Fibroblast of gingiva (primary cell): Measurements from ENCODE around the gene SUPT4H1.

ENCODE experiments used
- DNase-seq: peaks from one replicate; pipeline ENCODE4 v3.0.0-alpha.2; 2011; ENCODE audit warnings: low read depth

SUPT4H1 gene

GRCh38 chr17:58329035-58329809 lies 22.8 kb downstream of the SUPT4H1 start:
- no peak for DNase-seq

GRCh38 chr17:58328195-58329034 lies 23.6 kb downstream of the SUPT4H1 start, which contains the start of gene TSPOAP1:
Gene TSPOAP1, minus strand, starts transcription at chr17:58328795. Its CDS starts 875 bp downstream, at chr17:58327920.
- DNase-seq = no peak

GRCh38 chr17:58327363-58328194 lies 24.4 kb downstream of the SUPT4H1 start:
- no peak for DNase-seq

GRCh38 chr17:58326609-58327362 lies 25.2 kb downstream of the SUPT4H1 start:
- no peak for DNase-seq

- DNase-seq = no peak
These were observed 26.0 kb downstream of the SUPT4H1 start for GRCh38 chr17:58325976-58326468.

GRCh38 chr17:58325289-58325726 lies 26.7 kb downstream of the SUPT4H1 start:
- DNase-seq = no peak

GRCh38 chr17:58324409-58325288 lies 27.4 kb downstream of the SUPT4H1 start:
- DNase-seq = no peak

- DNase-seq = no peak
These were observed 28.0 kb downstream of the SUPT4H1 start for GRCh38 chr17:58324056-58324408.

GRCh38 chr17:58323366-58324055 lies 28.5 kb downstream of the SUPT4H1 start:
- no peak for DNase-seq

GRCh38 chr17:58322581-58323185 lies 29.3 kb downstream of the SUPT4H1 start:
- DNase-seq = no peak

GRCh38 chr17:58321571-58322525 lies 30.2 kb downstream of the SUPT4H1 start:
- DNase-seq = no peak

GRCh38 chr17:58320570-58321323 lies 31.3 kb downstream of the SUPT4H1 start:
- no peak for DNase-seq

GRCh38 chr17:58320163-58320558 lies 31.8 kb downstream of the SUPT4H1 start:
- DNase-seq = no peak

GRCh38 chr17:58319173-58320162 lies 32.5 kb downstream of the SUPT4H1 start:
- no peak for DNase-seq

GRCh38 chr17:58318627-58319172 lies 33.3 kb downstream of the SUPT4H1 start:
- DNase-seq = no peak

- no peak for DNase-seq
These were observed 33.9 kb downstream of the SUPT4H1 start for GRCh38 chr17:58318065-58318481.
